DND-41 (cell line): ENCODE measurements around the gene OR51L1.

Source experiments
- EZH2 ChIP-seq: IDR thresholded peaks from 3 replicates; pipeline ENCODE4 v1.6.1; 2012; ENCODE audit warnings: borderline replicate concordance, low read depth, mild to moderate bottlenecking, moderate library complexity, low read length, inconsistent platforms; ENCODE audit not compliant: severe bottlenecking
- TF ChIP-seq, protein P1 (sequence below): IDR thresholded peaks from 2 replicates; pipeline ENCODE4 v1.5.1; 2012; ENCODE audit warnings: borderline replicate concordance, low read length, moderate library complexity, mild to moderate bottlenecking; ENCODE audit not compliant: poor library complexity, severe bottlenecking; ENCODE audit errors: extremely low read depth

DNA sequence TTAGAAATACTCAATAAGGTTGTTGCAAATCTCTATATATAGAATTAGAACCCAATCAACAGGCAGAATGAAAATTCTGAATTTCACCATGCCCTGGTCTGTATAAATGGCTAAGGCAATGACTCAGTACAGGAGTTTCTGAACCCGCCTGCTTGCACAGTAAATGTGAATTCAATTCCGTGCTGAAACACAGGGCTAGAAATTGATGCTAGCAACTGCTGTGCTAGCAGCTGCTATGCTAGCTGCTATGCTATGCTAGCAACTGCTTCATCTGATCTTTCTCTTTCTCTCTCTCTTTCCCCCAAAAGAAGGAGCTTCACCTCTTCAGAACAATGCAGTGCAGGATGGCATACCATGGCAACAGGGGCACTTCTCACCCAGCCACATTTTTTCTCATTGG, 42.0 kb downstream of the OR51L1 start:
- TF ChIP-seq, protein P1, sequence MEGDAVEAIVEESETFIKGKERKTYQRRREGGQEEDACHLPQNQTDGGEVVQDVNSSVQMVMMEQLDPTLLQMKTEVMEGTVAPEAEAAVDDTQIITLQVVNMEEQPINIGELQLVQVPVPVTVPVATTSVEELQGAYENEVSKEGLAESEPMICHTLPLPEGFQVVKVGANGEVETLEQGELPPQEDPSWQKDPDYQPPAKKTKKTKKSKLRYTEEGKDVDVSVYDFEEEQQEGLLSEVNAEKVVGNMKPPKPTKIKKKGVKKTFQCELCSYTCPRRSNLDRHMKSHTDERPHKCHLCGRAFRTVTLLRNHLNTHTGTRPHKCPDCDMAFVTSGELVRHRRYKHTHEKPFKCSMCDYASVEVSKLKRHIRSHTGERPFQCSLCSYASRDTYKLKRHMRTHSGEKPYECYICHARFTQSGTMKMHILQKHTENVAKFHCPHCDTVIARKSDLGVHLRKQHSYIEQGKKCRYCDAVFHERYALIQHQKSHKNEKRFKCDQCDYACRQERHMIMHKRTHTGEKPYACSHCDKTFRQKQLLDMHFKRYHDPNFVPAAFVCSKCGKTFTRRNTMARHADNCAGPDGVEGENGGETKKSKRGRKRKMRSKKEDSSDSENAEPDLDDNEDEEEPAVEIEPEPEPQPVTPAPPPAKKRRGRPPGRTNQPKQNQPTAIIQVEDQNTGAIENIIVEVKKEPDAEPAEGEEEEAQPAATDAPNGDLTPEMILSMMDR: no peak
- TF ChIP-seq EZH2: no peak
